ENCODE results near the gene GLB1L3.

Gene GLB1L3

DNA sequence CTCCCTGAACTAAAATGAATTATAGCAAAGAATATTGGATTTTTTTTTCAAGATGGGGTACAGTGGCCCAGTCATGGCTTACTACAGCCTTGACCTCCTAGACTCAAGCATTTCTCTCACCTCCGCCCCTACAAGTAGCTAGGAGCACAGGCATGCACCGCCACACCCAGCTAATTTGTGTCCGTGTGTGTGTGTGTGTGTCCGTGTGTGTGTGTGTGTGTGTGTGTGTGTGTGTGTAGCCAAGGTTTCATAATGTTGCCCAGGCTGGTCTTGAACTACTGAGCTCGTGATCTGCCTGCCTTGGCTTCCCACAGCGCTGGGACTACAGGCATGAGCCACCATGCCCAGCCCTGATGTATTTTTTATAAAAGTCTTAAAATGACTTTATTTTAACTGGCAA is 35.6 kb upstream of the GLB1L3 start:
- no peak for ATAC-seq (replicated peaks)
- no peak for DNase-seq
- H3K27me3 Mint-ChIP-seq, result no peaks in the 10 kb centered on the region
- H3K27ac Mint-ChIP-seq, result no peak overlapping the region
- H3K4me1 Mint-ChIP-seq (ENCODE audit: low read depth in 2 of 2), result peaks cover 0 to 5% of the 10 kb centered on the region in 2 donors
- H3K36me3 Mint-ChIP-seq (ENCODE audit: insufficient read depth), result peaks cover 49% of the 10 kb centered on the region
- H3K4me3 Mint-ChIP-seq, result no peak overlapping the region
- H3K9me3 Mint-ChIP-seq, result no peaks in the 10 kb centered on the region

DNA sequence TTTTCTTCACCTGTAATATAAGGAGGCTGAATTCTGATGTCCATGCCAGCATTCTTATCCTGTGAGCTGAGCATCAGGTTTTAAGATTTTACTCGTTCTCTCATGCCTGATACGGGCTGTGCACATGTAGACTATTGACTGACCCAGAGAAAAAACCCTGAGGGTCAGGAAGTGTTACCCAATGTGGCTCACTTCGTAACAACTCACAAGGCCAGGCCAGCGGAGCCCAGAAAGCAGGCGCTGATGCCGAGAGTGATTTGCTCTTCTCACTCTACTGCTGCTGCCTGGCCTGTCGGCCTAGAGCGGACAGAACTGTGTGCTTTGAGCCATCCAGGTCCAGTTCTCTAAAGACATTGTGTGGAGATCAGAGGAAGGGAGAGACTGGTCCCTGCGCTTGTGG is 33.8 kb upstream of the GLB1L3 start:
- no peaks in the 10 kb centered on the region for H3K9me3 Mint-ChIP-seq
- ATAC-seq (replicated peaks) (no peak), DNase-seq (no peak)
- no peaks in the 10 kb centered on the region for H3K27me3 Mint-ChIP-seq
- H3K27ac Mint-ChIP-seq, result peak overlapping the region in 1 of 2 donors; percentile 35
- no peak overlapping the region for H3K4me3 Mint-ChIP-seq
- H3K36me3 Mint-ChIP-seq (ENCODE audit: insufficient read depth), result peaks cover 47% of the 10 kb centered on the region
- H3K4me1 Mint-ChIP-seq (ENCODE audit: low read depth in 2 of 2), result no peaks in the 10 kb centered on the region

DNA sequence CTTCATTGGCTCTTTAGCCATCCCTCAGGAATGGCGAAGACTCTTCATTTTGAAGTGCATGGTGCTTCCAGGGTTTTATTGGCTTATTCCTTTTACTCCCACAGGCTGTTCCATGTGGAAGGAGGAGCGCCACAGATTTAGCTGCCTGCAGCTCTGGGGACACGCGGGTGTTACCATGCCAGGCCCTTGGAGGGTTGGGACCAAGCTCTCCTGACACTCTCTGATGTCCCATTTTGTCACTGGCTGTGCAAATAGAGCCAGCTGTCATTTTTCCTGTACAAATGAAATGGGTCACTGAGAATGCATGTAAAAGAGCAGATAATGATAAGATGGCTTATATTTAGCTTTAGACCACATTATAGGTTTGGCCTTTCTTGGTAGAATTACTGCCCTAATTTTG is 32.3 kb upstream of the GLB1L3 start:
- ATAC-seq (replicated peaks), result no peak
- DNase-seq, result no peak
- peak overlapping the region in 1 of 2 donors; percentile 75 for H3K27ac Mint-ChIP-seq
- no peaks in the 10 kb centered on the region for H3K27me3 Mint-ChIP-seq
- no peak overlapping the region for H3K4me3 Mint-ChIP-seq
- H3K9me3 Mint-ChIP-seq, result no peaks in the 10 kb centered on the region
- H3K4me1 Mint-ChIP-seq (ENCODE audit: low read depth in 2 of 2), result no peaks in the 10 kb centered on the region
- H3K36me3 Mint-ChIP-seq (ENCODE audit: insufficient read depth), result peaks cover 56% of the 10 kb centered on the region

DNA sequence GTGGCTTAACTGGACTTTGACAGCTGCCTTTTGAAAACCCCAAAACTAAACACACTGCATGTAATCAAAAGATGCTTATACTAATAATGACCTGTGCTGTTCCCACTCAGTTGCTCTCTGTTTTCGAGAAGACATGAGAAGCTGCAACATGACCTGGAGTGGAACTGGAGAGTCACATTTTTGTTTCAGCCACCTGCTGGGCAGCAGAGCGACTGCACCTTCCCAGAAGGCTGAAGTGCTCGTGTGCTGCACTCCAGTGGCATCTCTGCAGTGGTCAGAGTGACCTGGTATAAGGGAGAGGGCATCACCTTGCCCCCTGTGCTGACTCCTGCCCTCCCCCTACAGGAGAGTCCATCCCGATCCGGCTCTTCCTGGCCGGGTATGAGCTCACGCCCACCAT is 31.6 kb upstream of the GLB1L3 start:
- Mint-ChIP-seq H3K4me3 (no peak overlapping the region), H3K4me1 (ENCODE audit: low read depth in 2 of 2) (no peaks in the 10 kb centered on the region), H3K9me3 (no peaks in the 10 kb centered on the region), H3K36me3 (ENCODE audit: insufficient read depth) (peaks cover 57% of the 10 kb centered on the region), H3K27ac (peak overlapping the region; percentile 26 to 75), H3K27me3 (no peaks in the 10 kb centered on the region)
- ATAC-seq (replicated peaks), result peak; percentile 63
- peak in 1 of 3 experiments; percentile 24 for DNase-seq

DNA sequence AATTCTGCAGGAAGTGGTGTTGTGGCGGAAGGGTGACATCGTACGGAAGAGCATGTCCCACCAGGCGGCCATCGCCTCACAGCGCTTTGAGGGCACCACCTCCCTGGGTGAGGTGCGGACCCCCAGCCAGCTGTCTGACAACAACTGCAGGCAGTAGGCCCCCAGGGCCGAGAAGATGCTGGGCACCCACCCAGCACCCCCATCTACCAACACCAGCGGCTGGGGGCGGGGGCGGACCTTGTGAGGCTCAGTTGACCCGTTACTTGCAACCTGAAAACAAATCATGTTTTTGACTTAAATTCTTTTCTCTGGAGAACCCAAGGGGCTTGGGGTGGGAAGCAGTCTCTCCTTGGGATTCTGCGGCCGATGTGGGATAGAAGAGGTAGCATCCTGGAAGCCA is 30.7 kb upstream of the GLB1L3 start:
- no peaks in the 10 kb centered on the region for H3K27me3 Mint-ChIP-seq
- H3K27ac Mint-ChIP-seq, result no peak overlapping the region
- no peaks in the 10 kb centered on the region for H3K4me1 Mint-ChIP-seq (ENCODE audit: low read depth in 2 of 2)
- no peak for DNase-seq
- peaks cover 57% of the 10 kb centered on the region for H3K36me3 Mint-ChIP-seq (ENCODE audit: insufficient read depth)
- no peak for ATAC-seq (replicated peaks)
- H3K4me3 Mint-ChIP-seq, result no peak overlapping the region
- H3K9me3 Mint-ChIP-seq, result no peaks in the 10 kb centered on the region

DNA sequence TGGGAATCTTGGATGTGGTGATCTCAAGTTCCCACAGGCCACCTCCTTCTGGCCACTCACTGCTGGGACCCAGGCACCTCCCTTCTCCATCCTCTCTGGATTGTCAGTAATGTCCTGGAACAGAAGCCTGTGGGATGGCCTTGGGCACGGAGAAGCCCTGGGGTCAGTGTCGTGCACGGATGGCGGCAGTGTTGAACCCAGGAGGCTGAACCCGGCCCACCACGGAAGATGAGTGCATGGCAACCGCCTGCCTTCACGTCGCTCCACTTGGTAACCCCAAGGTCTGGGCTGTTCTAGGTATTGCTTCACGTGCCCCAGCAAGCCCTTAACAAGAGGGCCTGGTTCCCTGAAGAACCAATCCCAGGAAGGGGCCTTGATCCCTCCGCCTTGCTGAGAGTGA is 30.1 kb upstream of the GLB1L3 start:
- Mint-ChIP-seq H3K9me3 (no peaks in the 10 kb centered on the region), H3K36me3 (ENCODE audit: insufficient read depth) (peaks cover 57% of the 10 kb centered on the region), H3K4me3 (no peak overlapping the region)

DNA sequence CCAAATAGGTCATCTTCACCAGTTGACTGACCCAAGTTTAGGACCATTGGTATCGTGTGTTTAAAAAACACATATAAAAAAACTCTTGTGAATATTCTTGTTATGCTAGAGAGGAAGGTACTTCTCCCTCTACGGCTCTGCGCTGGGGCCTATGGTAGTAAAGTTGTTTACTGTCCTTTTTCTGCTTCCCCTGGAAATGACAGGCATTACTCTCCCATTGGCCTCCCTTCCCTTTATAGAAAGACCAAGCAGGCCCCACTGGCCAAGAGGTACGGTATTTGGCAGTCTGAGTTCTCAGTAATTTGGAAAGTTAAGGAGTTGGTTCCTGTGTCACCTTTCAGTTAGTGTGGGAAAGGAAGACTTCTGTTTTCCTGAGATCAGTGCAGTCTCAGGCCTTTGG is 29.5 kb upstream of the GLB1L3 start:
- peaks cover 0 to 4% of the 10 kb centered on the region in 2 donors for H3K4me1 Mint-ChIP-seq (ENCODE audit: low read depth in 2 of 2)
- H3K27ac Mint-ChIP-seq, result peak overlapping the region in 1 of 2 donors; percentile 29
- H3K4me3 Mint-ChIP-seq, result no peak overlapping the region
- ATAC-seq (replicated peaks) (no peak), DNase-seq (no peak)
- no peaks in the 10 kb centered on the region for H3K27me3 Mint-ChIP-seq
- H3K9me3 Mint-ChIP-seq, result no peaks in the 10 kb centered on the region
- peaks cover 54% of the 10 kb centered on the region for H3K36me3 Mint-ChIP-seq (ENCODE audit: insufficient read depth)

More for the DNA sequence above, 30.1 kb upstream of the GLB1L3 start:
- no peak for ATAC-seq (replicated peaks)
- DNase-seq, result no peak
- H3K27me3 Mint-ChIP-seq, result no peaks in the 10 kb centered on the region
- peak overlapping the region in 1 of 2 donors; percentile 29 for H3K27ac Mint-ChIP-seq
- no peaks in the 10 kb centered on the region for H3K4me1 Mint-ChIP-seq (ENCODE audit: low read depth in 2 of 2)

DNA sequence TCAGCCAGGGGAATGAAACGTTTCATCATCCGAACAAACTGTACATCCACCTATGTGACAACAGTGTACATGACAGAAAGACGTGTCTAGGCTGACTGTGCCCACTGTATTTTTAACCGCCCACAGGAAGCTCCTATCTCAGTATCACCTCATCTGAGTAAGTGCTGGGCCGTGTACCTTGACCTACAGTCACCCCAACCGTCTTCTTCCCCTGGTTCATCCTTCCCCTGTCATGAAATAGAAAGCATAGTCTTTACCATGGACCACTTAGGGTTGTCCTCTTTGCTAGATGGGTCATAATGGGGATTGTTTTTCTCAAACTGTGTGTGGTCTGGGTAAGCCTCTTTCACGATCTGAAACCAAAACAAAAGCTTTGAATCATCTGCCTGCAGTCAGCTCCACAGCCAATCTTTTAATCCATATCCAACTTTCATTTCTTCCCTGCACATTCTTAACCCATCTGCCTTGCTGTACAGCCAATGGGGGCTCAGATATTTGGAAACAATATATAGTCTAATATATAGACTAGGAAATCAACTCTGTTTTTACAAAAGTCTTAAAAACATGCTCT is 27.2 kb upstream of the GLB1L3 start:
- Mint-ChIP-seq H3K27ac (peak overlapping the region in 1 of 2 donors; percentile 85), H3K36me3 (ENCODE audit: insufficient read depth) (peaks cover 41% of the 10 kb centered on the region), H3K4me3 (no peak overlapping the region), H3K27me3 (no peaks in the 10 kb centered on the region), H3K9me3 (no peaks in the 10 kb centered on the region), H3K4me1 (ENCODE audit: low read depth in 2 of 2) (peaks cover 12 to 21% of the 10 kb centered on the region in 2 donors)
- ATAC-seq (replicated peaks) (no peak), DNase-seq (no peak)

DNA sequence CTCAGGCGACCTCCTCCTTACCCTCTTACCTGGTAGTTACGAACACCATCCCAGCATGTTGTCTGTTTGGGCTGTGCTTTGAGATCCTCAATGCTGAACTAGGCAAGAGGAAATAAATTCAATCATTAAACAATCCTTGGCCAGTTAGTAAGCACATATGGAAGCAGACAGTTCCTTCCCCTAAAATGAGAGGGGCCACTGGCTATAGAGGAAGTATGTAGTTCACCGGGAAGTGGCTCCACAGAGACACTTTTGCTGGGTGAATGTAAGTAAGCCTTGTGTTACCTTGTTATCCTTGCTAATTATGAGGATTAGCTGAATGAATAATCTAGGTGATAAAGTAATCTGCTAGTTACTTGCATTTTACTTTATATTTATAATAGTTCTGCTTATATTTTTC is 25.9 kb upstream of the GLB1L3 start:
- Mint-ChIP-seq H3K27ac (no peak overlapping the region), H3K36me3 (ENCODE audit: insufficient read depth) (peaks cover 30% of the 10 kb centered on the region), H3K4me3 (no peak overlapping the region), H3K27me3 (no peaks in the 10 kb centered on the region), H3K9me3 (no peaks in the 10 kb centered on the region), H3K4me1 (ENCODE audit: low read depth in 2 of 2) (peaks cover 16 to 32% of the 10 kb centered on the region in 2 donors)
- no peak for ATAC-seq (replicated peaks)
- DNase-seq, result no peak

DNA sequence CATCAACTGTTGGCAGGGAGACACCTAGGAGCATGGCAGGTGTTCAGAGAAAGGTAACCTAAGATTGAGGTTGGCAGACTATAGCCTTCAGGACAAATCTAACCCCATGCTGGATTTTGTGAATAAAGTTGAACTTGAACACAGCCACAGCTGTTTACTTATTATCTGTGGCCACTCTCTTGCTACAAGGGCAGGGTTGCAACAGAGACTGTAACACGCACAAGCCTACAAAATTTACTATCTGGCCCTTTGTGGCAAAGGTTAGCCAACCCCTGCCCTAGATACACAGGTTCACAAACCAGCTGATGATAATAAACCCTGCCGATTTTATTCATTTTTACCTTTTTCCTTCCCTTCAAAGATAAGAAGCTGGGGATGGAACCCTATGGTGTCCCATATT is 25.5 kb upstream of the GLB1L3 start:
- Mint-ChIP-seq H3K4me1 (ENCODE audit: low read depth in 2 of 2) (peaks cover 18 to 35% of the 10 kb centered on the region in 2 donors), H3K36me3 (ENCODE audit: insufficient read depth) (peaks cover 28% of the 10 kb centered on the region), H3K27ac (no peak overlapping the region), H3K27me3 (no peaks in the 10 kb centered on the region), H3K4me3 (no peak overlapping the region), H3K9me3 (no peaks in the 10 kb centered on the region)
- ATAC-seq (replicated peaks), result no peak
- no peak for DNase-seq

DNA sequence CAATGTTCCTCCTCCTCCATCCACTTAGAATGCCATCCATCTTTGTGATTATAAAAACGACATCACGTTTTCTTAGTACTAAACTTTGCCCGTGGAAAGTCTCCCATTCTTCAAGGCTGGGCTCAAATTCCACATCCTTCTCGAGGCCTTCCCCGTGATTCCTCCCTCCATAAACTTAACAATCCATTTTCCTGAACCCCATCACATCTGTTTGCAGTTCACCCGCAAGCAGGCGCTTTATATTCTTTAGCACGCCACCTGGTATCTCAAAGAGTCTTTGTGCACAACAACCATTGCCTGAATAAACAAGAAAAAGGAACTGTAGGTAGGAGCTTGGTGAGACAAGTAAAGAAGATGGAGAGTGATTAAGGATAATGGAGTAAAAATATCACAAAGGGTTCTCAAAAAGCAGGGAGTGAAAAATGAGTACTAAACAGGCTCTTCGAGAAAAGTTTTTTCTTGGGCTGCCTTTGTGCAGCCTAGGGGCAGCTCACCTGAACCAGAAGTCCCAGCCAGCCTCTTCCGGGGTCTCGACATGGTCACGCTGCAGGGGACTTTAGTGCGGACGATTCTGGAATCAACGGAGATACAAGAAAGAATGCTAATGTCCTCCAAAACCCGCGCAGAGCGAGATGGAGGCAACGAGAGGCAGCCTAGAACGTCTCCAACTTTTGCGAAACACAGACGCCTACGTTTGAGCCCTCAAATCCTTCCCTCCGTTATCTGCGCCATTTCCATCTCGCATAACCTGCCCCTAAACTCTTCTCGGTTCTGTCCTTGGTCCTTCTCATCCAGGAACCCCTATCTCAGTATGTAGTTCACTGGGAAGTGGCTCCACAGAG is 23.6 kb upstream of the GLB1L3 start:
- H3K27ac Mint-ChIP-seq, result peak overlapping the region; percentile 84 to 95

DNA sequence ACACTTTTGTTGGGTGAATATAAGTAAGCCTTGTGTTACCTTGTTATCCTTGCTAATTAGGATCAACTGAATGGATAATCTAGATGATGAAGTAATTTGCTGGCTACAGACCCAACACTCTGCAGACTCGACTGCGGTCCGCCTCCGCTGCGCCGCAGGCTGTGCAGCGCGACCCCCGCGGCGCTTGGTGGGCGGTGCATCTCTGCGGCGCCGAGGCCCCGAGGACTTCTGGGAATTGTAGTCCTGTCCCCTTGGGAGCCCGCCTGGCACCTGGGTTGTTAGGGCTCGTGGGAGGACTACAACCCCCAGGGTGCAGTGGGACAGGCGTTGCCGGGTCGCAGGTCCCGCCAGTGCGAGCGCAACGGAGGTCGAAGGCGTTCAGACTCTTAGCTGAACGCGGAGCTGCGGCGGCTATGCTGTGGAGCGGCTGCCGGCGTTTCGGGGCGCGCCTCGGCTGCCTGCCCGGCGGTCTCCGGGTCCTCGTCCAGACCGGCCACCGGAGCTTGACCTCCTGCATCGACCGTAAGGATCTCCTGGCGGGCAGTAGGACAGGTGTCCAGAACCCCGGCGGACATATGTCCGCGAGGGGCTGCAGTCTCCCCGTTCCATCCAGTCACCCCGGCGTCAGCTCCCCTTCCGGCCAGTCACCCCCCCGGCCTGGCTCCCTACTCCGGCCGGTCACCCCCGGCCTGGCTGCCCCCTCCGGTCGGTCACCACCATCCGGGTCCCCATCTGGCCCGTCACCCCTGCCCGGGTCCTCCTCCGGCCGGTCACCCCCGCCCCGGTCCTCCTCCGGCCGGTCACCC is 22.8 kb upstream of the GLB1L3 start, which contains the start of the genes ACAD8 and THYN1:
Gene ACAD8 (plus strand): TSS at position 381 of the 806 bp plus-strand sequence. CDS start 33 bp downstream, at position 414.
Gene THYN1 (minus strand): TSS at position 165 of the 806 bp plus-strand sequence. CDS start 470 bp downstream, outside the sequence.
- H3K27me3 Mint-ChIP-seq, result no peaks in the 10 kb centered on the region
- DNase-seq, result peak; percentile 94
- ATAC-seq (replicated peaks), result peak; percentile 99

More for the DNA sequence above, 23.6 kb upstream of the GLB1L3 start:
- ATAC-seq (replicated peaks) (peak; percentile 18), DNase-seq (peak in 1 of 3 experiments; percentile 15)
- Mint-ChIP-seq H3K9me3 (no peaks in the 10 kb centered on the region), H3K27me3 (no peaks in the 10 kb centered on the region), H3K4me3 (peak overlapping the region; percentile 94 to 99), H3K36me3 (ENCODE audit: insufficient read depth) (peaks cover 22% of the 10 kb centered on the region), H3K4me1 (ENCODE audit: low read depth in 2 of 2) (peaks cover 21 to 39% of the 10 kb centered on the region in 2 donors)

More for the DNA sequence above, 22.8 kb upstream of the GLB1L3 start, which contains the start of the genes ACAD8 and THYN1:
- H3K4me3 Mint-ChIP-seq, result peak within 1 kb of the TSS; percentile 94 to 99
- no peaks in the 10 kb centered on the region for H3K9me3 Mint-ChIP-seq
- peaks cover 21 to 39% of the 10 kb centered on the region in 2 donors for H3K4me1 Mint-ChIP-seq (ENCODE audit: low read depth in 2 of 2)
- H3K27ac Mint-ChIP-seq, result peak within 1 kb of the TSS; percentile 84 to 95
- peaks cover 15% of the 10 kb centered on the region for H3K36me3 Mint-ChIP-seq (ENCODE audit: insufficient read depth)
